Stimulated activated CD8-positive, alpha-beta memory T cell treated with anti-CD3 and anti-CD28 coated beads, Interleukin-7, amount 100 ng/mL, for 1 hour (primary cell): ENCODE results near the gene RGS1.
"Not testable (repeated sequence)": the region's sequence is repeated elsewhere in the genome, so short reads cannot be mapped to it uniquely, and the experiment has no call there.

Experiments used
- DNase-seq, 2 donors: peaks; one replicate each; pipeline ENCODE4 v3.0.0-alpha.2; 2020; ENCODE audit warnings: low read depth in 2 of 2

RGS1 gene, protein sequence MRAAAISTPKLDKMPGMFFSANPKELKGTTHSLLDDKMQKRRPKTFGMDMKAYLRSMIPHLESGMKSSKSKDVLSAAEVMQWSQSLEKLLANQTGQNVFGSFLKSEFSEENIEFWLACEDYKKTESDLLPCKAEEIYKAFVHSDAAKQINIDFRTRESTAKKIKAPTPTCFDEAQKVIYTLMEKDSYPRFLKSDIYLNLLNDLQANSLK

GRCh38 chr1:192575499-192576189, at the start of gene RGS1:
TSS of gene RGS1 (plus strand) at chr1:192575773. CDS start at chr1:192575793, 20 bp downstream.
- DNase-seq = peak; percentile 18 to 35

DNA sequence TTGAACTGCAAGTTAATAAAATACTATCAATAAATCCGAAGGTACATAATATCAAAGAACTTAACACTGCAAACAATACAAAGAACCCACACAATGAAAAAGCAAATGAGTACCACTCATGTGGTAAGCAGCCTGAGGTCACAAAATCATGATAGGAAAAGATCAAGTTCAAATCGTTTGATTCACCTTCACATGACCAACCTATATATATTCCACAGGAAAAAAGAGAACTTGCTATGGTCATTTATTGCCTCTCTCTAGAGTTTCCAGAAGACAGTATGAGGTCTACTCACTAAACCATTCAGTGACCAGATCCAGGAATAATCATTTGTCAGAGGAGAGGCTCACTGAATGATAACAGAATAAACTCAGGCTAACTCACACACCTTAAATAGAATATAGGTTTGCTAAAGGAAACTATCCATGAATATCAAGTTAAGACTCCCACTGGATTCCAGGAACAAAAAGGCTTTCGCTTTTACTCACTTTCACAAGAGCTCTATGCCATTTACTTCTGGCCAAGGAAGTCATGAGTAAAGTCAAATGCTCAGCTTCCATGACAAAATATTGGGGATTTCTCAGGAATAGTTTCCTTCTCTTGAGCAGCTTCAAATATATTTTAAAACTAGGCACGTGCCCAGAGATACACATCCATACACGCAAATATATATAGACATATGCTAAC, 48.3 kb upstream of the RGS1 start:
- DNase-seq = no peak

- DNase-seq = no peak
These were observed 47.6 kb upstream of the RGS1 start for GRCh38 chr1:192527950-192528349.

- DNase-seq = no peak
These were observed 46.4 kb upstream of the RGS1 start for GRCh38 chr1:192529031-192529755.

- no peak for DNase-seq
These were observed 45.8 kb upstream of the RGS1 start for GRCh38 chr1:192529811-192530210.

DNA sequence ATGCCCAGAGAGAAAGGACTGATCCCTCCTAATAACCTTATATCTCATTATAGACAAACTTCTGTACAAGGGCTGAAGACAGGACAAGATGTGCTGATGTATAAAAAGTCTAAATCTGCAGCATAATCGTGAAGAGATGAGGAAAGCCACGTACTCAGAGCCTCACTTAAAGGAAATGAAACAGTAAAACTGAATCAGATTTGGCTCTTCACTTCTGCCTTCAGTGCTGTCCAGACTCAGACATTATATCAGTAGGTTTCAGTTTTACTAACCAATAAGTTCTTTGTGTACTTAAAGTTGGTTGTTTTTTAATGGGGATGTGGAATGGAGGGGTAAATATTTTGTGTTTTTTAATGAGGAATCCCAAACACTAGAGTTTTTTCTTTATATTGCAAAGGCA, 45.3 kb upstream of the RGS1 start:
- no peak for DNase-seq

GRCh38 chr1:192531037-192531703, 44.4 kb upstream of the RGS1 start:
- not testable (repeated sequence) for DNase-seq

DNA sequence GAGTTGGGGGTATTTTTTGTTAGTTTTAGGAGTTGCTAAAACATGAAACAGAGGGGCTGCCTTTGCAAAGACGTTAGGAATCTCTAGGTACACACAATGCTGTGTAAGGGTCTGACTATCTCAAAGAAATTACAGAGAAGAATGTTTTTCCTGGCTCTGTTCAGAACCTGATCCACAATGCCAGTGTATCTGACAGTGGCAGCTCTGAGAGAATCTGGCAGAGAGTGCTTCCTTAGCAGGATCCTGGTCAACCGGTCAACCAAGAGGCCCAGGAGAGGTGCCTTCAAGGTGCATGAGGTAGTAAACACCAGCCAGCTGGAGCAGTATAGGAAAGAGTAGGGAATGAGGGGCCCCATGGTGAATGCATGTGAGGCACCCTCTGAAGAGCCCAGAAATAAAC, 40.9 kb upstream of the RGS1 start:
- no peak for DNase-seq

GRCh38 chr1:192535916-192536664, 39.5 kb upstream of the RGS1 start:
- no peak for DNase-seq

DNA sequence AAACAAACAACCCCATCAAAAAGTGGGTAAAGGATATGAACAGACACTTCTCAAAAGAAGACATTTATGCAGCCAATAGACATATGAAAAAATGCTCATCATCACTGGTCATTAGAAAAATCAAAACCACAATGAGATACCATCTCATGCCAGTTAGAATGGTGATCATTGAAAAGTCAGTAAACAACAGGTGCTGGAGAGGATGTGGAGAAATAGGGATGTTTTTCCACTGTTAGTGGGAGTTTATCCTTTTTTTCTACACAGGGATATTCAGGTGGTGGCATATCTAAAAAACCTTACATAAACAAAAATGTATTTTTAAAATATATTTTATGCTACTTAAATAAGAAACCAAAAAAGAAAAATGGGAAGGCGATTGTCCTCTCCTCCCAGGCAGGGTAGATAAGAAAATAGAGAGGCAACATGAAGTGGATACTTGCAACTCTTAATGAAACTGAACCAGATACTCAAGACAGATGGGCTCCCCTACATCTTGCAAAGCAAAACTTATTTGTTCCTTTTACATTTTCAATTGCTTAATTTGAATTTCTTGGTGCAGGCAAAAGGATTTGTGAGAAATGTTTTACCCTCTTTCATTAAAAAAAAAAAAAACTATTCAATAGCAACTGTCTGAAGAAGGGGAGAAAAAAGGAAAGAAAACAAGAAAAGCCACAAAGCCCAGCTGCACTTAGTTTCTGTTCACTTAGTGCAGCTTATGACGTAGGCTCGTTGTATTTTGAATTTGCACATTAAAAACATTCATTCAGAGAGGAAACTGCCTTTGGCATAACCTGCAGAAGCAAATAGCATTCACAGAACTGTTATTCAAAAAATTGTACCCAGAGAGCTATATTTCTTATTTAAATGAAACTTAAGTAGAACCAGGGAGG, 36.9 kb upstream of the RGS1 start:
- no peak for DNase-seq

- no peak for DNase-seq
These were observed 36.1 kb upstream of the RGS1 start for GRCh38 chr1:192539297-192540092.

DNA sequence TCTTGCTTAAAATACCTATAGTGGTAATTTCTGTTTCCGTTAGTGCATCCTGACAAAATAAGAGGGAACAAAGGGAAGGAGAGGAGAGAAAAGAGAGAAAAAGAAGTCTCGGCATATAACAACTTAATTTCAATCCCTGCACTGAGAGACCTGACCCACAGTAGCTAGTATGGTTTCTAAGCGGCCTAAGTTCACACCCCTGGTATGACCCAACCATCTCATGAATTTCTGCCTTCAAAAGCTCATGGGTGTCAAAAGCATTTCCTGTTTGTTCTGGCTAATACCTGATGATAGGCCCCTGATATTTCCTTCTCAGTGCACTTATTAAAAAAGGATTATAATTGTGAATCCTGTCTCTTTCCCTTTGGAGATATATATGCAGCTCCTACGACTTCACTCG, 32.1 kb upstream of the RGS1 start:
- DNase-seq = no peak

- no peak for DNase-seq
These were observed 29.6 kb upstream of the RGS1 start for GRCh38 chr1:192545896-192546521.

GRCh38 chr1:192546596-192547190, 28.9 kb upstream of the RGS1 start:
- no peak for DNase-seq

- DNase-seq = no peak
These were observed 28.1 kb upstream of the RGS1 start for GRCh38 chr1:192547501-192547900.

- DNase-seq = no peak
These were observed 25.6 kb upstream of the RGS1 start for GRCh38 chr1:192549937-192550336.

- no peak for DNase-seq
These were observed 24.5 kb upstream of the RGS1 start for GRCh38 chr1:192550922-192551534.

- DNase-seq = no peak
These were observed 22.8 kb upstream of the RGS1 start for GRCh38 chr1:192552760-192553191.
